GM12892 (cell line): ENCODE data around the gene SHROOM3.

Source experiments
- DNase-seq: peaks from one replicate; pipeline ENCODE4 v3.0.0; 2011; ENCODE audit not compliant: insufficient read length
- FAIRE-seq: peaks from 2 replicates; lab custom pipeline; 2011; peaks lifted over from hg19 to GRCh38; lab: Jason Lieb, UNC
- POLR2A ChIP-seq: IDR thresholded peaks from 2 replicates; pipeline ENCODE4 v1.6.1; 2011; ENCODE audit warnings: low read depth, low read length, control low read depth
- POLR2AphosphoS5 ChIP-seq: IDR thresholded peaks from 2 replicates; pipeline ENCODE4 v1.6.1; 2011; ENCODE audit warnings: low read depth, low read length, control low read depth
- TAF1 ChIP-seq: IDR thresholded peaks from 2 replicates; pipeline ENCODE4 v1.6.1; 2011; ENCODE audit warnings: low read depth, mild to moderate bottlenecking, control low read depth, low read length, borderline replicate concordance

SHROOM3 gene

DNA sequence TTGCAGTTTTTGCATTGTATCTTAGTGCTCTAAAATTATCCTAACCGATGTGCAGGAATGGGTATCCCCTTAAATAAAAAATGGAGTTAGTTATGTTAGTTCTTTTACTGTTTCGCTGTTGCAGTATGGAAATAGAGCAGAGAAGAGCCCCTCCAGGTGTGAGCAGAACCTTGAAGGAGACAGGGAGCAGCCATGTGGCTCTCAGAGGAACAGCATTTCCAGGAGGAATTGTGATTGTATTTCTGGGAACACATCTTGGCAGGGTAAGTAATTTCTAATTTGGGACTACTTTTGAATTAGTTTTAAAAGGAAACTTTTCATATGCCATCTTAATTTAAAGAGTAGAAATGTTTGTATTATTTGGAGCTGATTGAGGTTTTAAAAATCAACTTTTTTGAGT lies 8.8 kb upstream of the SHROOM3 start:
- FAIRE-seq (no peak), DNase-seq (no peak)
- no peak for TF ChIP-seq POLR2AphosphoS5
- no peak for TF ChIP-seq TAF1
- no peak for TF ChIP-seq POLR2A

DNA sequence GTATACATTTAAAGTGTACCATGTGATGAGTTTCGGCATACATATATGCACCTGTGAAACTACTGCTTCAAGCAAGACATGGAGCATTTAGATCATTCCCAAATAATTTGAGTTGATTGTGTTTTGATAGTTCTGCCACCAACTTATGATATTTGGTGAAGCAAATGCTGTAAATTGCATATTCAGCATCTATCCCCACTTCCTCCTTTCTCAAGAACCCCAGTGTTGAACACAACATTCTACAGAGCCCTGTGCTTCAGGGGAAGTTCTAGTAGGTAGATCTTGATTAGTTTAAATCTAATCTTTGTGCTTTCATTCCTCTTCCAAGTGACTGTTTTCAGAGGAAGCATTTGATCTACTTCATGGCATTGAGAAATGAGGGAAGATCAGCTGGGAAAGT lies 5.4 kb upstream of the SHROOM3 start:
- TF ChIP-seq POLR2A (no peak), TAF1 (no peak)
- no peak for DNase-seq
- no peak for FAIRE-seq

GRCh38 chr4:76430519-76431388 lies 4.3 kb upstream of the SHROOM3 start:
- FAIRE-seq = peak; percentile 82
- TF ChIP-seq POLR2A (no peak), TAF1 (no peak), POLR2AphosphoS5 (no peak)
- DNase-seq = no peak

DNA sequence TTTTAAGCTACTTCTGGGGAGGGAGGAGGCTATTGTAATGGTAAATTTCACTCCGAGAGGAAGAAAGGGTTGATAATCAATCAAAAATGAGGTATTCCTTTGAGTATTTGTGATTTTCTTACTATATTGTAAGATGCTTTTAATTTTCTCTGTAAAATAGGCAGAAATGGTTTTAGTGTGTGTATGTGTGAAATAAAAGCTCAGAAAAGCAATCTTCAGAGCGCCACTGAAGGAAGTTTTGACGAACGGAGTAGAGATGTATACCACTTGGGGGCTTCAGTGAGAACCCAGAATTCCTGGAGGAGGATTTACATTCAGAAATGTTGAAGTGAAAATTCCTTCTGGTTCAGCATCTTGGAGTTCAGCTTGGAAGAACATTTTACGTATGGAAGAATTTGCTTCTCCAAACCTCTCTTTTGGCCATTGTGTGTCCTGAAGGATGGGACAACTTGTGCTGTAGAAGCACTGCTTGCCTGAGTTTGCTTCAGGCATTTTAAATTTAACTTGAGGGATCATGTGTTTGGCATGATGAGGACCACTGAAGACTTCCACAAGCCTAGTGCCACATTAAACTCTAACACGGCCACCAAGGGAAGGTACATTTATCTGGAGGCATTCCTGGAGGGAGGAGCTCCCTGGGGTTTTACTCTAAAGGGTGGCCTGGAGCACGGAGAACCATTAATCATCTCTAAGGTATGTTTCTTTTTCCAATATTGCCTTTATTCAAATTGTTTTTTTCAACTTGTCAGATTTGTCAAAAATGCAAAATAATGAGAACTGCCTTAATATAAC lies 695 bp downstream of the SHROOM3 start:
- FAIRE-seq (no peak), DNase-seq (no peak)
- TF ChIP-seq POLR2A (no peak), TAF1 (no peak), POLR2AphosphoS5 (no peak)

- DNase-seq (no peak), FAIRE-seq (no peak)
- TF ChIP-seq POLR2A = no peak
- TF ChIP-seq TAF1 = no peak
- no peak for TF ChIP-seq POLR2AphosphoS5
Measured at GRCh38 chr4:76439491-76439890, 4.5 kb downstream of the SHROOM3 start.

GRCh38 chr4:76441881-76442280 lies 6.9 kb downstream of the SHROOM3 start:
- DNase-seq (no peak), FAIRE-seq (no peak)
- TF ChIP-seq TAF1 (no peak), POLR2A (no peak), POLR2AphosphoS5 (no peak)

GRCh38 chr4:76442807-76443206 lies 7.8 kb downstream of the SHROOM3 start:
- FAIRE-seq = no peak
- no peak for DNase-seq
- TF ChIP-seq POLR2AphosphoS5 (no peak), TAF1 (no peak), POLR2A (no peak)

DNA sequence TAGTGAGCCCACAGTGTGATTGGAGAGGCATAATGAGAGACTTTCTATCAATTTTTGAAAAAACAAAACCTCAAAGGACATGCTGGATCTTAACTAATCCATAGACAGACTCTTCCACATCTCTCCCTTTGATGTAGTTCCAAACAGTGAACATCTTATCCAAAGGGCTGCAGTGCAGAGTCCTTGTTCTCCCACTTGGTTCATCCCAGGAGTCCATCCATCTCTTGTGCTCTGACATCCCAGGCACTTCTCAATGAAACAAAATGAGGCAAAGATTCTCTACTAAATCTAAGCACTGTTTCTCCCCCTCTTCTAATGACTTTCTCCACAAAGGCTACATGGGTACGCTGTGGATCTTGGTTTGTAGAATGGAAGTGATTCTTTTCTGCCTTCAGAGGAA lies 8.3 kb downstream of the SHROOM3 start:
- no peak for TF ChIP-seq TAF1
- no peak for TF ChIP-seq POLR2AphosphoS5
- no peak for TF ChIP-seq POLR2A
- FAIRE-seq (no peak), DNase-seq (no peak)

GRCh38 chr4:76445911-76446310 lies 10.9 kb downstream of the SHROOM3 start:
- FAIRE-seq = no peak
- TF ChIP-seq POLR2A = no peak
- TF ChIP-seq POLR2AphosphoS5 = no peak
- no peak for TF ChIP-seq TAF1
- DNase-seq = no peak

DNA sequence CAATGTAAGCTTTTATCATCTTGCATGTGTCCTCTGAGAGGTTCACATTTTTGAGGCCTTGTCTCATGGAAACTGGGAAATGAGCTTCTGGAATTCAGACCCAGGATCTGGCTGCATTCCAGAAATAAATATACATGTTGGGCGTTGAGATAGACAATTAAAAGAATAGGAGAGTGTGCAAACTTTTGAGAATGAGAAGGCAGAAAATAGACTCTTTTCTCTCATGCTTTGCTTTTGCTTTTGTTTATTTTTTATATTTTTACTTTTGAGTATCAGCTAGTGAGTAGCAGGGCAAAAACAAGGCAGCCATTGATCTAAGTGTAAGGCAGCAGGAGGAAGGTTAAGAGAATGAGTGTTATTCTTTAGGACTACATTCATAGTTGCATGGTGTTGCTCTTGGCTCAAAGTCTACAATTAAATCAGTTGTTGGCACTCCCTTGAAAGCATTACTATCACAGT lies 12.4 kb downstream of the SHROOM3 start:
- TF ChIP-seq TAF1 = no peak
- no peak for TF ChIP-seq POLR2AphosphoS5
- no peak for TF ChIP-seq POLR2A
- FAIRE-seq = no peak
- no peak for DNase-seq

DNA sequence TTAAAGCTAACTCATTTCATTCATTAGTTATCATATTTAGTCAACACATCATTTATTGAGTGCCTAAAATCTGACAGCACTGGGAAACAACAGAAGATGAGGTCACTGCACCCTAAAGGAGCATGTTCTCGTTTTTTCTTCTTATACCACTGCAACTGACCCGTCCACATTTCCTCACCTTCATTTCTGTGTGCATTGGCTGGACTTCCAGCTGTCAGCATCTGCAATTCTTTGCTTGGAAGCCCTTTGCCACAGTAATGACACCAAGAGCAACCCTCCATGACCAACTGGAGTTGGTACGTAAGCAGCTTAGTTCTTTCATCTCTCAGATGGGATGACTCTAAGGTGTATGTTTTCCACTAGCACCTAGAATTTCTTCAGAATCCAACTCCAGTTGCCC lies 13.2 kb downstream of the SHROOM3 start:
- no peak for TF ChIP-seq POLR2AphosphoS5
- no peak for TF ChIP-seq TAF1
- no peak for TF ChIP-seq POLR2A
- no peak for FAIRE-seq
- DNase-seq = no peak
